ENCODE results near the gene RNF222. TPM values are rescaled to one million over a fixed set of nuclear protein-coding genes. Genes with fewer than 3 reads are reported as not detected.

The RNF222 gene
- total and polyA plus RNA-seq, 10 of the 15 experiments (the other 5 are each of a cell fraction or from before 2014, with no cell fraction given), result not detected

- ChIA-PET RAD21 (ENCODE audit: unreplicated experiment) (no interaction called here), POLR2A (interaction anchor here (1.0 kb wide), 1 partner anchor 8 kb away, joined by 4 read pairs; no protein-coding TSS in a partner anchor), SMC1A (ENCODE audit: uncharacterized antibody, unreplicated experiment) (interaction anchor here (0.6 to 1.1 kb wide), 3 partner anchors 10 to 63 kb away, joined by 3 to 4 read pairs (median 3); partner anchors contain the start of gene NDEL1), CTCF (interaction anchor here (0.9 kb wide), 2 partner anchors 9 to 36 kb away, joined by 3 to 4 read pairs; no protein-coding TSS in a partner anchor)
- H3K36me3 ChIP-seq (ENCODE audit: control insufficient read depth in 2 of 2, insufficient read depth in 2 of 2, low read length in 1 of 2), result peaks cover 2 to 34% of the 10 kb centered on the region in 2 experiments; a peak in 3 of 4 replicates
- 0 out of 2 replicates have a peak, but pooled peaks cover 2% of the 10 kb centered on the region for H4K20me1 ChIP-seq (ENCODE audit: control insufficient read depth, insufficient read depth)
- no peak overlapping the region for H3K4me3 ChIP-seq
- in situ Hi-C loops (cut with MboI), result no loop called here
- no peaks in the 10 kb centered on the region for H3K9me3 ChIP-seq (replicated peaks; ENCODE audit: control insufficient read depth, insufficient read depth, low read length)
- no peak overlapping the region for H3K27ac ChIP-seq (ENCODE audit: control insufficient read depth, insufficient read depth)
- H3K4me1 ChIP-seq (ENCODE audit: control insufficient read depth, insufficient read depth, low read length), result peaks cover 2% of the 10 kb centered on the region; the same call in 1 of the 2 replicates
- 97% methylated on average over 4 of the region's 4 CpGs for WGBS (ENCODE audit: insufficient coverage, insufficient replicate concordance, low lambda C conversion rate, missing lambda C conversion rate)
- H3K79me2 ChIP-seq (ENCODE audit: control insufficient read depth, insufficient read depth, low read length), result peaks cover 23% of the 10 kb centered on the region
- H3K27me3 ChIP-seq (replicated peaks in 1 of 2; ENCODE audit: control insufficient read depth in 2 of 2, insufficient read depth in 2 of 2, low read length in 1 of 2), result no peaks in the 10 kb centered on the region
- FAIRE-seq (no peak), ATAC-seq (no peak), DNase-seq (ENCODE audit: low read depth, low spot score) (no peak)
- intact Hi-C loops (cut with micrococcal nuclease; ENCODE audit: unreplicated experiment), result no loop called here
- no peak overlapping the region for H3K4me2 ChIP-seq (ENCODE audit: control insufficient read depth, insufficient read depth)
- no peak overlapping the region for H3K9ac ChIP-seq (ENCODE audit: control insufficient read depth, insufficient read depth, low read length)
- no peak overlapping the region for H2AFZ ChIP-seq (ENCODE audit: control insufficient read depth, low read depth, low read length)
- no TSS peak for BruUV-seq (replicated peaks)
- TF ChIP-seq EED (IDR thresholded peaks at IDR 0.05; ENCODE audit: low read depth), result no peak
- no peak for TF ChIP-seq SPI1 (IDR thresholded peaks at IDR 0.05; ENCODE audit: borderline replicate concordance, insufficient read depth, low read depth, low read length)
- TF ChIP-seq MTA2 (IDR thresholded peaks at IDR 0.05; ENCODE audit: low read depth), result no peak
- TF ChIP-seq RBBP5 (conservative IDR thresholded peaks at IDR 0.05), result no peak
- no peak for TF ChIP-seq ELK1 (IDR thresholded peaks at IDR 0.05; ENCODE audit: low read depth, low read length)
- TF ChIP-seq TAF1 (IDR thresholded peaks at IDR 0.05; ENCODE audit: borderline replicate concordance, low read depth, low read length), result no peak
- TF ChIP-seq CBX5 (IDR thresholded peaks at IDR 0.05; ENCODE audit: low read depth), result no peak
- no peak for TF ChIP-seq NKRF (conservative IDR thresholded peaks at IDR 0.05)
- no peak for TF ChIP-seq NFXL1 (IDR thresholded peaks at IDR 0.05; ENCODE audit: borderline replicate concordance)
- TF ChIP-seq GABPA (IDR thresholded peaks at IDR 0.05; ENCODE audit: low read depth), result no peak
- TF ChIP-seq SMC3 (IDR thresholded peaks at IDR 0.05; ENCODE audit: borderline replicate concordance, low read length), result no peak
- TF ChIP-seq ZNF592 (IDR thresholded peaks at IDR 0.05), result no peak
- TF ChIP-seq SMAD5 (IDR thresholded peaks at IDR 0.05; ENCODE audit: low read depth), result no peak
- TF ChIP-seq GATAD2B (conservative IDR thresholded peaks at IDR 0.05; ENCODE audit: low read depth), result no peak
- TF ChIP-seq BCLAF1 (IDR thresholded peaks at IDR 0.05), result no peak
Measured at GRCh38 chr17:8445536-8445935, 47.9 kb upstream of the RNF222 start.
